SK-N-SH (cell line): ENCODE results near the gene ABCA3. TPM values are rescaled to one million over a fixed set of nuclear protein-coding genes. Genes with fewer than 3 reads are reported as not detected.

Experiments used
- CTCF ChIA-PET: fragments of 300-600, 350-600 bp; formaldehyde crosslinking; extraction: SDS; loops from one replicate; lab custom pipeline; 2021; lab: Yijun Ruan, JAX
- POLR2A ChIA-PET: fragments of 350-600 bp; sonication (Branson Sonifier 250); formaldehyde crosslinking; extraction: SDS; loops from one replicate; lab custom pipeline; 2020; ENCODE audit warnings: antibody characterized with exemption, inconsistent platforms; lab: Yijun Ruan, JAX
- DNase-seq: peaks from one replicate; pipeline ENCODE4 v3.0.0; 2012
- H2AFZ ChIP-seq: fragments of 200-600 bp; sonication (generic); 2 replicates; pipeline ENCODE4 v1.8.1; 2016; ENCODE audit warnings: antibody characterized with exemption, mild to moderate bottlenecking, low read depth
- H3F3A ChIP-seq: fragments of 200-600 bp; sonication (generic); replicated peaks from 2 replicates; pipeline ENCODE3; 2016; ENCODE audit warnings: antibody characterized with exemption, mild to moderate bottlenecking; ENCODE audit not compliant: insufficient read depth
- H3K27ac ChIP-seq, 2 experiments: fragments of 200-500 bp in 1 of 2; fragments of 200-600 bp in 1 of 2; sonication (Bioruptor generic) in 1 of 2; sonication (generic), shearing (Covaris generic) in 1 of 2; 2 replicates each; pipeline versions ENCODE4 v1.5.1 to v1.6.1; 2014 to 2016; ENCODE audit warnings: low read depth in 2 of 2, inconsistent platforms in 1 of 2, low read length in 1 of 2, mild to moderate bottlenecking in 1 of 2, mixed read lengths in 1 of 2
- H3K27me3 ChIP-seq: fragments of 200-600 bp; sonication (generic), shearing (Covaris generic); 2 replicates; pipeline ENCODE4 v1.6.1; 2016; ENCODE audit warnings: mixed run types; ENCODE audit not compliant: insufficient read depth
- H3K36me3 ChIP-seq, 2 experiments: fragments of 200-500 bp in 1 of 2; fragments of 200-600 bp in 1 of 2; sonication (Bioruptor generic) in 1 of 2; sonication (generic) in 1 of 2; replicated peaks in 1 of 2; 2 replicates each; pipeline versions ENCODE3 to v1.5.1; 2014 to 2016; ENCODE audit warnings: low read length in 1 of 2, mild to moderate bottlenecking in 1 of 2; ENCODE audit not compliant: insufficient read depth in 2 of 2, control insufficient read depth in 1 of 2
- H3K4me1 ChIP-seq, 2 experiments: fragments of 200-500 bp in 1 of 2; fragments of 200-600 bp in 1 of 2; sonication (Bioruptor generic) in 1 of 2; sonication (generic), shearing (Covaris generic) in 1 of 2; 2 replicates each; pipeline versions ENCODE4 v1.5.1 to v1.6.1; 2014 to 2016; ENCODE audit warnings: low read depth in 1 of 2, low read length in 1 of 2, mixed run types in 1 of 2; ENCODE audit not compliant: insufficient read depth in 2 of 2, control insufficient read depth in 1 of 2
- H3K4me2 ChIP-seq: fragments of 200-600 bp; sonication (generic), shearing (Covaris generic); 2 replicates; pipeline ENCODE4 v1.6.1; 2017; ENCODE audit warnings: mixed run types
- H3K4me3 ChIP-seq, 2 experiments: fragments of 200-500 bp in 1 of 2; fragments of 200-600 bp in 1 of 2; sonication (Bioruptor generic) in 1 of 2; sonication (generic), shearing (Covaris generic) in 1 of 2; 2 replicates each; pipeline versions ENCODE4 v1.5.1 to v1.8.1; 2014 to 2016; ENCODE audit warnings: low read depth in 2 of 2, inconsistent platforms in 1 of 2, low read length in 1 of 2, mild to moderate bottlenecking in 1 of 2, mixed read lengths in 1 of 2, moderate library complexity in 1 of 2
- H3K79me2 ChIP-seq: fragments of 200-600 bp; sonication (generic); 2 replicates; pipeline ENCODE4 v1.8.1; 2017; ENCODE audit warnings: mild to moderate bottlenecking; ENCODE audit not compliant: insufficient read depth
- H3K9ac ChIP-seq: fragments of 200-600 bp; sonication (generic); 2 replicates; pipeline ENCODE4 v1.6.1; 2017; ENCODE audit warnings: mixed run types
- H3K9me2 ChIP-seq: fragments of 200-600 bp; sonication (generic); 2 replicates; pipeline ENCODE4 v1.6.1; 2017; ENCODE audit warnings: mixed run types
- H3K9me3 ChIP-seq: fragments of 200-600 bp; sonication (generic); 2 replicates; pipeline ENCODE4 v1.6.1; 2017; ENCODE audit warnings: mixed run types, mild to moderate bottlenecking, moderate library complexity
- H4K20me1 ChIP-seq: fragments of 200-600 bp; sonication (generic); 2 replicates; pipeline ENCODE4 v1.6.1; 2017; ENCODE audit warnings: mild to moderate bottlenecking, mixed run types; ENCODE audit not compliant: insufficient read depth
- CHD2 ChIP-seq: fragments of 150-350 bp; IDR thresholded peaks from 2 replicates; pipeline ENCODE4 v1.6.1; 2018; ENCODE audit warnings: low read length; ENCODE audit not compliant: partially characterized antibody
- EP300 ChIP-seq, 2 experiments: IDR thresholded peaks; 2 replicates each; pipeline versions ENCODE4 v1.4.0 to v1.6.1; 2012; ENCODE audit warnings: borderline replicate concordance in 1 of 2, low read depth in 1 of 2, low read length in 1 of 2
- FOSL2 ChIP-seq: IDR thresholded peaks from 2 replicates; pipeline ENCODE4 v1.4.0; 2012; ENCODE audit warnings: low read depth, mild to moderate bottlenecking, moderate library complexity, borderline replicate concordance
- FOXM1 ChIP-seq: IDR thresholded peaks from 2 replicates; pipeline ENCODE4 v1.4.0; 2012; ENCODE audit warnings: low read depth, mild to moderate bottlenecking
- GATA2 ChIP-seq: sonication (generic); formaldehyde crosslinking; IDR thresholded peaks from 2 replicates; pipeline ENCODE4 v1.5.0; 2020; ENCODE audit warnings: mild to moderate bottlenecking, missing genetic modification reagents
- JUND ChIP-seq: IDR thresholded peaks from 2 replicates; pipeline ENCODE4 v1.4.0; 2012
- MXI1 ChIP-seq: IDR thresholded peaks from 2 replicates; pipeline ENCODE4 v1.6.1; 2012; ENCODE audit warnings: mild to moderate bottlenecking, low read depth, low read length, improper control_type of control experiment
- NRF1 ChIP-seq: IDR thresholded peaks from 2 replicates; pipeline ENCODE4 v1.6.1; 2012; ENCODE audit warnings: low read depth, mild to moderate bottlenecking, low read length
- POLR2AphosphoS5 ChIP-seq: IDR thresholded peaks from 2 replicates; pipeline ENCODE4 v1.6.1; 2012; ENCODE audit warnings: low read depth, low read length
- RAD21 ChIP-seq: IDR thresholded peaks from 2 replicates; pipeline ENCODE4 v1.6.1; 2012; ENCODE audit warnings: mild to moderate bottlenecking, low read length
- RFX5 ChIP-seq: IDR thresholded peaks from 2 replicates; pipeline ENCODE4 v1.6.1; 2012; ENCODE audit warnings: mild to moderate bottlenecking, improper control_type of control experiment, low read length
- RXRA ChIP-seq: IDR thresholded peaks from 2 replicates; pipeline ENCODE4 v1.4.0; 2012; ENCODE audit warnings: low read depth, mild to moderate bottlenecking, borderline replicate concordance
- SIN3A ChIP-seq: IDR thresholded peaks from 2 replicates; pipeline ENCODE4 v1.6.1; 2012; ENCODE audit warnings: low read depth, mild to moderate bottlenecking, low read length, moderate library complexity, borderline replicate concordance
- SMC3 ChIP-seq: IDR thresholded peaks from 2 replicates; pipeline ENCODE4 v1.6.1; 2012; ENCODE audit warnings: low read depth, low read length, improper control_type of control experiment
- YY1 ChIP-seq: IDR thresholded peaks from 2 replicates; pipeline ENCODE4 v1.4.0; 2012; ENCODE audit warnings: low read depth, mild to moderate bottlenecking
- ZBTB33 ChIP-seq: IDR thresholded peaks from 2 replicates; pipeline ENCODE4 v1.4.0; 2012; ENCODE audit warnings: low read depth, borderline replicate concordance
- WGBS: methylation state at CpG from one replicate; pipeline ENCODE4 v1.1.6; 2017; ENCODE audit warnings: low lambda C conversion rate; 5-methylcytosine and 5-hydroxymethylcytosine counted together
- polyA plus RNA-seq, 3 experiments: library from polyadenylated mRNA; depleted of rRNA; stranded (reverse); fragments of >200 nt; gene quantifications; 2 replicates each; pipeline ENCODE4 v1.2.3, GENCODE V29; 2012
- TF ChIP-seq, protein P1 (sequence below): IDR thresholded peaks from 2 replicates; pipeline ENCODE4 v1.4.0; 2012; ENCODE audit warnings: low read depth
- TF ChIP-seq, protein P2 (sequence below): fragments of 150-350 bp; IDR thresholded peaks from 2 replicates; pipeline ENCODE4 v1.6.1; 2017; ENCODE audit warnings: antibody characterized with exemption, low read length, low read depth, borderline replicate concordance

The ABCA3 gene
- polyA plus RNA-seq, 1 of the 3 experiments (the other 2 are of a cell fraction), result 9.9 TPM

- Histone ChIP-seq H3K4me1 (peaks cover 0 to 2% of the 10 kb centered on the region in 2 experiments; a peak in 1 of 4 replicates), H3K27me3 (no peaks in the 10 kb centered on the region), H4K20me1 (peaks cover 30% of the 10 kb centered on the region), H3K4me2 (no peak overlapping the region), H3K9ac (no peak overlapping the region), H3K27ac (no peak overlapping the region), H3K79me2 (peaks cover 38% of the 10 kb centered on the region), H3K36me3 (peaks cover 0 to 61% of the 10 kb centered on the region in 2 experiments), H3F3A (no peaks in the 10 kb centered on the region), H2AFZ (no peak overlapping the region), H3K9me3 (no peaks in the 10 kb centered on the region), H3K9me2 (no peaks in the 10 kb centered on the region), H3K4me3 (no peak overlapping the region)
- DNase-seq, result no peak
- WGBS, result 96% methylated on average over 16 of the region's 23 CpGs
- ChIA-PET POLR2A (no interaction called here), CTCF (interaction anchor here (0.7 to 1.6 kb wide), 2 partner anchors 12 to 439 kb away, joined by 3 to 5 read pairs; no protein-coding TSS in a partner anchor)
- TF ChIP-seq, protein P1, sequence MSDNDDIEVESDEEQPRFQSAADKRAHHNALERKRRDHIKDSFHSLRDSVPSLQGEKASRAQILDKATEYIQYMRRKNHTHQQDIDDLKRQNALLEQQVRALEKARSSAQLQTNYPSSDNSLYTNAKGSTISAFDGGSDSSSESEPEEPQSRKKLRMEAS, result no peak
- TF ChIP-seq RAD21 (no peak), RXRA (no peak), ZBTB33 (no peak), EP300 (IDR thresholded peaks at IDR 0.05; ENCODE audit: borderline replicate concordance in 1 of 2, low read depth in 1 of 2, low read length in 1 of 2) (no peak), FOXM1 (no peak), SMC3 (no peak), JUND (no peak), GATA2 (CRISPR knock-in tag) (no peak), POLR2AphosphoS5 (no peak)
Observed at GRCh38 chr16:2229632-2230250, 110.8 kb downstream of the ABCA3 start.

DNA sequence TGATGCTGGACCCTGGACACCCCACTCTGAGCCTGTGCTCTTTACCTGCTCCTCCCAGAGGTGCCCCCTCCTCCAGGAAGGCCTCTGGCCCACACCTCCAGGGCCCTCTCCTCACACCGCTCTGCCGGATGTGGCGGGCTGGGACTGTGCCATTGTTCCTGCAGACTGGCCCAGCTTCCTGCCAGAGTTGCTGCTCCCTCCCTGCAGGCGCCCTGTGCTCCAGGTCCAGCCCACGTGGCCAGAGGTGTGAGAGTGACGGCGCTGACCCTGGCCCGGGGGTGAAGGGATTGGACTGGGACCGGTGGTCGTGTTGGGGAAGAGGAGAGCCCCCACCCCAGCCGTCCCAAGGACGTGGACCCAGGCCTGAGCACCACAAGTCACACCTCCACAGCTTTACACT, 111.4 kb downstream of the ABCA3 start:
- no peak overlapping the region for H3K4me3 ChIP-seq
- H3K9me3 ChIP-seq, result no peaks in the 10 kb centered on the region
- no peak overlapping the region for H2AFZ ChIP-seq
- H3K9ac ChIP-seq, result no peak overlapping the region
- H3K4me1 ChIP-seq, result peaks cover 0 to 4% of the 10 kb centered on the region in 2 experiments; a peak in 1 of 4 replicates
- no peak for DNase-seq
- no peaks in the 10 kb centered on the region for H3K9me2 ChIP-seq
- no peak overlapping the region for H3K4me2 ChIP-seq
- peaks cover 44% of the 10 kb centered on the region for H3K79me2 ChIP-seq
- peaks cover 0 to 56% of the 10 kb centered on the region in 2 experiments for H3K36me3 ChIP-seq
- H3K27me3 ChIP-seq, result no peaks in the 10 kb centered on the region
- no peaks in the 10 kb centered on the region for H3F3A ChIP-seq
- peaks cover 30% of the 10 kb centered on the region for H4K20me1 ChIP-seq
- no peak for TF ChIP-seq CHD2
- no peak for TF ChIP-seq ZBTB33
- no peak for TF ChIP-seq SMC3
- TF ChIP-seq, protein P1, result no peak
- TF ChIP-seq, protein P2, sequence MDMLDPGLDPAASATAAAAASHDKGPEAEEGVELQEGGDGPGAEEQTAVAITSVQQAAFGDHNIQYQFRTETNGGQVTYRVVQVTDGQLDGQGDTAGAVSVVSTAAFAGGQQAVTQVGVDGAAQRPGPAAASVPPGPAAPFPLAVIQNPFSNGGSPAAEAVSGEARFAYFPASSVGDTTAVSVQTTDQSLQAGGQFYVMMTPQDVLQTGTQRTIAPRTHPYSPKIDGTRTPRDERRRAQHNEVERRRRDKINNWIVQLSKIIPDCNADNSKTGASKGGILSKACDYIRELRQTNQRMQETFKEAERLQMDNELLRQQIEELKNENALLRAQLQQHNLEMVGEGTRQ, result no peak
- no peak for TF ChIP-seq SIN3A
- TF ChIP-seq NRF1, result no peak
- TF ChIP-seq YY1, result no peak
- no peak for TF ChIP-seq EP300 (IDR thresholded peaks at IDR 0.05; ENCODE audit: borderline replicate concordance in 1 of 2, low read depth in 1 of 2, low read length in 1 of 2)
- no peak for TF ChIP-seq FOSL2
- TF ChIP-seq RFX5, result no peak
- no peak for TF ChIP-seq MXI1
- WGBS, result 94% methylated on average over 4 of the region's 12 CpGs
- POLR2A ChIA-PET, result no interaction called here
- no peak overlapping the region for H3K27ac ChIP-seq
- CTCF ChIA-PET, result no interaction called here
